K562 (cell line): ENCODE measurements around the gene SEMA3A. TPM values are rescaled to one million over a fixed set of nuclear protein-coding genes. Genes with fewer than 3 reads are reported as not detected.

Experiments used
- ATAC-seq: fragments of 200-7000 bp; cut with Tn5 transposase; 3 replicates; pipeline ENCODE4 v1.9.1; 2020; ENCODE audit warnings: moderate library complexity
- BruUV-seq: library from RNA; stranded (reverse); fragments of 400-500 nt; replicated peaks from 2 replicates; lab custom pipeline; 2021; lab: Mats Ljungman, UMichigan
- CTCF ChIA-PET: fragments of 300-600 bp; formaldehyde crosslinking; extraction: SDS; loops from one replicate; lab custom pipeline; 2021; ENCODE audit warnings: low intra/inter-chr PET ratio; lab: Yijun Ruan, JAX
- POLR2A ChIA-PET: fragments of 300-600, 350-650 bp; sonication (Branson Sonifier 250); formaldehyde crosslinking; extraction: SDS; loops from one replicate; lab custom pipeline; 2021; ENCODE audit warnings: antibody characterized with exemption, inconsistent platforms; lab: Yijun Ruan, JAX
- DNase-seq, 4 experiments: peaks; one replicate each; pipeline versions ENCODE4 v3.0.0 to v3.0.0-alpha.2; 2011 to 2018; ENCODE audit warnings: low spot score in 3 of 4, mixed read lengths in 3 of 4; ENCODE audit errors: extremely low read depth in 1 of 4
- FAIRE-seq: peaks from 2 replicates; lab custom pipeline; 2011; peaks lifted over from hg19 to GRCh38; lab: Jason Lieb, UNC
- H2AFZ ChIP-seq: 2 replicates; pipeline ENCODE4 v1.6.0; 2011; ENCODE audit warnings: low read depth, low read length, control low read depth, inconsistent platforms
- H3K27ac ChIP-seq: fragments of 200-600 bp; 3 replicates; pipeline ENCODE4 v1.8.0; 2011; ENCODE audit warnings: low read depth, mild to moderate bottlenecking, control low read depth, inconsistent platforms, low read length, moderate library complexity, mixed read lengths; ENCODE audit errors: extremely low read depth
- H3K27me3 ChIP-seq, 2 experiments: fragments of 300-600 bp in 1 of 2; 2 replicates in 1 of 2; 3 replicates in 1 of 2; pipeline versions ENCODE4 v1.6.0 to v1.8.0; 2011; ENCODE audit warnings: inconsistent platforms in 2 of 2, low read length in 2 of 2, mild to moderate bottlenecking in 1 of 2, mixed read lengths in 1 of 2, moderate library complexity in 1 of 2; ENCODE audit not compliant: control insufficient read depth in 2 of 2, insufficient read depth in 2 of 2
- H3K36me3 ChIP-seq: fragments of 300-600 bp; 3 replicates; pipeline ENCODE4 v1.8.0; 2011; ENCODE audit warnings: mild to moderate bottlenecking, low read length, inconsistent platforms; ENCODE audit not compliant: control insufficient read depth, insufficient read depth
- H3K4me1 ChIP-seq, 2 experiments: fragments of 200-600 bp in 1 of 2; replicated peaks in 1 of 2; 2 replicates in 1 of 2; 3 replicates in 1 of 2; pipeline versions ENCODE4 v1.5.1 to v1.8.0; 2011; ENCODE audit warnings: inconsistent platforms in 2 of 2, low read length in 2 of 2, mild to moderate bottlenecking in 1 of 2, mixed read lengths in 1 of 2, moderate library complexity in 1 of 2; ENCODE audit not compliant: control insufficient read depth in 2 of 2, insufficient read depth in 2 of 2
- H3K4me2 ChIP-seq: 2 replicates; pipeline ENCODE4 v1.6.1; 2011; ENCODE audit warnings: low read length, control low read depth, inconsistent platforms, mixed read lengths; ENCODE audit not compliant: insufficient read depth
- H3K4me3 ChIP-seq: fragments of 200-600 bp; sonication (generic), shearing (Covaris generic); 2 replicates; pipeline ENCODE4 v1.5.1; 2016; ENCODE audit warnings: control low read depth, inconsistent platforms
- H3K79me2 ChIP-seq: fragments of 200-600 bp; 3 replicates; pipeline ENCODE4 v1.8.0; 2011; ENCODE audit warnings: low read length, inconsistent platforms; ENCODE audit not compliant: control insufficient read depth, insufficient read depth
- H3K9ac ChIP-seq, 2 experiments: 2 replicates each; pipeline versions ENCODE4 v1.6.0 to v1.6.1; 2011; ENCODE audit warnings: low read depth in 2 of 2, low read length in 2 of 2, control low read depth in 1 of 2, inconsistent platforms in 1 of 2, mild to moderate bottlenecking in 1 of 2, mixed read lengths in 1 of 2; ENCODE audit not compliant: insufficient read depth in 1 of 2
- H3K9me1 ChIP-seq: one replicate; pipeline ENCODE4 v1.6.0; 2011; ENCODE audit warnings: inconsistent platforms, mild to moderate bottlenecking, low read length, moderate library complexity; ENCODE audit not compliant: control insufficient read depth, insufficient read depth
- H3K9me3 ChIP-seq: replicated peaks from 2 replicates; pipeline ENCODE4 v1.5.1; 2011; ENCODE audit warnings: low read depth, low read length, inconsistent platforms; ENCODE audit not compliant: control insufficient read depth, insufficient read depth
- H4K20me1 ChIP-seq: replicated peaks from 2 replicates; pipeline ENCODE4 v1.6.1; 2011; ENCODE audit warnings: low read length, inconsistent platforms, mixed read lengths; ENCODE audit not compliant: control insufficient read depth, insufficient read depth
- ATF3 ChIP-seq, 2 experiments: fragments of 450-650 bp in 1 of 2; sonication (generic) in 1 of 2; formaldehyde crosslinking in 1 of 2; IDR thresholded peaks in 1 of 2; conservative IDR thresholded peaks in 1 of 2; 2 replicates each; pipeline versions ENCODE4 v1.6.1 to v1.8.1; 2016 to 2023; ENCODE audit warnings: mild to moderate bottlenecking in 2 of 2, moderate library complexity in 2 of 2, inconsistent platforms in 1 of 2, missing genetic modification reagents in 1 of 2
- NRF1 ChIP-seq, 2 experiments: fragments of 450-650 bp; IDR thresholded peaks in 1 of 2; conservative IDR thresholded peaks in 1 of 2; 2 replicates each; pipeline ENCODE4 v1.6.1; 2014; ENCODE audit warnings: mild to moderate bottlenecking in 2 of 2
- REST ChIP-seq, 2 experiments: fragments of 450-650 bp; formaldehyde crosslinking in 1 of 2; IDR thresholded peaks; 2 replicates each; pipeline versions ENCODE4 v1.4.0 to v1.6.1; 2014 to 2020; ENCODE audit warnings: mild to moderate bottlenecking in 2 of 2, borderline replicate concordance in 1 of 2, low read depth in 1 of 2
- ZFPM2 ChIP-seq: fragments of 250-450 bp; sonication (Bioruptor Pico); IDR thresholded peaks from 2 replicates; pipeline ENCODE4 v1.5.1; 2022; ENCODE audit warnings: mild to moderate bottlenecking
- WGBS: fragments of 100-300 bp; shearing (Covaris generic); methylation state at CpG from one replicate; pipeline ENCODE4 v1.1.6; 2016; ENCODE audit warnings: low coverage, mixed read lengths; ENCODE audit not compliant: insufficient coverage; ENCODE audit errors: missing lambda C conversion rate; 5-methylcytosine and 5-hydroxymethylcytosine counted together
- in situ Hi-C: fragments of 300-500 bp; cut with MboI; formaldehyde crosslinking; loops from 4 replicates; pipeline ENCODE4 v1.15.0; 2018; ENCODE audit warnings: inconsistent platforms, mixed read lengths
- intact Hi-C: fragments of 100-400 bp; cut with micrococcal nuclease; formaldehyde crosslinking; loops from 2 replicates; pipeline ENCODE4 v1.14.2; 2022
- polyA plus RNA-seq, 8 experiments: library from polyadenylated mRNA; depleted of rRNA in 4 of 8; stranded (reverse) in 5 of 8; unstranded in 3 of 8; fragments of >200 nt; fragmentation: Nextera tagmentation in 2 of 8; fragmentation: Illumina TruSeq in 1 of 8; extraction: Ambion mirVana in 2 of 8; extraction: Trizol in 1 of 8; gene quantifications; 2 replicates each; pipeline versions ENCODE4 v1.2.1 to v1.2.3, GENCODE V29; 2011 to 2014; ENCODE audit warnings: inconsistent platforms in 1 of 8, missing spikeins in 1 of 8
- total RNA-seq, 7 experiments: library from RNA; depleted of rRNA in 6 of 7; stranded (reverse); fragments of >200 nt in 6 of 7; fragmentation: Illumina TruSeq in 2 of 7; extraction: Trizol in 2 of 7; gene quantifications; 2 replicates each; pipeline versions ENCODE4 v1.2.1 to v1.2.3, GENCODE V29; 2011 to 2021; ENCODE audit warnings: low replicate concordance in 1 of 7

Gene SEMA3A
- total and polyA plus RNA-seq, 9 of the 15 experiments (the other 6 are each of a cell fraction or from before 2014, with no cell fraction given), result 0.36 to 3.0 (median 1.1) TPM

GRCh38 chr7:84142726-84143125 is 51.9 kb downstream of the SEMA3A start:
- no peaks in the 10 kb centered on the region for H3K9me1 ChIP-seq
- TF ChIP-seq ATF3 (IDR thresholded peaks at IDR 0.05) (peak; percentile 37; the same call in 1 of the 2 replicates), ATF3 (CRISPR knock-in tag; conservative IDR thresholded peaks at IDR 0.05) (no peak), ZFPM2 (no peak)
- 3% methylated on average over 3 of the region's 3 CpGs for whole genome bisulfite sequencing
- H3K4me2 ChIP-seq, result no peak overlapping the region
- no peak overlapping the region for H3K4me3 ChIP-seq
- no peaks in the 10 kb centered on the region for H3K9me3 ChIP-seq
- in situ Hi-C loops, result no loop called here
- ChIA-PET POLR2A (no interaction called here), CTCF (no interaction called here)
- H3K27ac ChIP-seq, result no peak overlapping the region
- H2AFZ ChIP-seq, result no peak overlapping the region
- BruUV-seq, result no TSS peak
- no peak overlapping the region for H3K9ac ChIP-seq
- DNase-seq, result no peak
- FAIRE-seq, result no peak
- ATAC-seq, result no peak
- H3K79me2 ChIP-seq, result no peaks in the 10 kb centered on the region
- H4K20me1 ChIP-seq, result no peaks in the 10 kb centered on the region
- no peaks in the 10 kb centered on the region for H3K36me3 ChIP-seq
- H3K4me1 ChIP-seq, result no peaks in the 10 kb centered on the region
- intact Hi-C loops, result no loop called here
- H3K27me3 ChIP-seq, result no peaks in the 10 kb centered on the region

GRCh38 chr7:84139986-84140729 is 54.4 kb downstream of the SEMA3A start:
- H3K4me2 ChIP-seq, result no peak overlapping the region
- 8% methylated on average over 2 of the region's 2 CpGs for WGBS
- no peaks in the 10 kb centered on the region for H3K9me3 ChIP-seq
- H3K27ac ChIP-seq, result no peak overlapping the region
- no peaks in the 10 kb centered on the region for H3K79me2 ChIP-seq
- no peak for ATAC-seq
- no peak for FAIRE-seq
- H3K4me1 ChIP-seq, result no peaks in the 10 kb centered on the region
- BruUV-seq, result no TSS peak
- H3K27me3 ChIP-seq, result no peaks in the 10 kb centered on the region
- no peak overlapping the region for H3K4me3 ChIP-seq
- no peak overlapping the region for H2AFZ ChIP-seq
- DNase-seq, result no peak
- ChIA-PET POLR2A (no interaction called here), CTCF (interaction anchor here (0.7 kb wide), 1 partner anchor 37 kb away, joined by 3 read pairs; no protein-coding TSS in a partner anchor)
- no peaks in the 10 kb centered on the region for H4K20me1 ChIP-seq
- in situ Hi-C loops, result no loop called here
- H3K9ac ChIP-seq, result no peak overlapping the region
- no peaks in the 10 kb centered on the region for H3K36me3 ChIP-seq
- no peaks in the 10 kb centered on the region for H3K9me1 ChIP-seq
- intact Hi-C loops, result no loop called here
- TF ChIP-seq REST (IDR thresholded peaks at IDR 0.05; ENCODE audit: borderline replicate concordance) (no peak), REST (CRISPR knock-in tag; IDR thresholded peaks at IDR 0.05; ENCODE audit: low read depth) (no peak), NRF1 (conservative IDR thresholded peaks at IDR 0.05 in 1 of 2, IDR thresholded peaks at IDR 0.05 in 1 of 2) (no peak)
